Esophagus muscularis mucosa (tissue), 4 donors: Measurements from ENCODE around the gene SLC38A9. TPM values are rescaled to one million over a fixed set of nuclear protein-coding genes. Genes with fewer than 3 reads are reported as not detected.

Experiments used
- DNase-seq: peaks from one replicate; pipeline ENCODE4 v3.0.0-alpha.2; 2017; ENCODE audit errors: extremely low spot score
- H3K27ac ChIP-seq, 4 donors: fragments of 200-600 bp; sonication (generic); replicated peaks in 1 of 4; 1 replicate in 3 of 4; 2 replicates in 1 of 4; pipeline ENCODE4 v1.5.1; 2016 to 2019; ENCODE audit warnings: mild to moderate bottlenecking in 1 of 4
- H3K27me3 ChIP-seq, 4 donors: fragments of 200-600 bp; sonication (generic); one replicate each; pipeline versions ENCODE4 v1.5.1 to v1.6.0; 2016 to 2019
- H3K36me3 ChIP-seq, 4 donors: fragments of 200-600 bp; sonication (generic); one replicate each; pipeline ENCODE4 v1.5.1; 2016 to 2019
- H3K4me1 ChIP-seq, 4 donors: fragments of 200-600 bp; sonication (generic); one replicate each; pipeline ENCODE4 v1.5.1; 2016 to 2019
- H3K4me3 ChIP-seq, 4 donors: fragments of 200-600 bp; sonication (generic); 1 replicate in 2 of 4; 2 replicates in 2 of 4; pipeline ENCODE4 v1.5.1; 2016 to 2019; ENCODE audit warnings: mild to moderate bottlenecking in 4 of 4, moderate library complexity in 1 of 4
- H3K9me3 ChIP-seq, 4 donors: fragments of 200-600 bp; sonication (generic); 1 replicate in 3 of 4; 2 replicates in 1 of 4; pipeline ENCODE4 v1.5.1; 2016 to 2019
- EP300 ChIP-seq: sonication (generic); formaldehyde crosslinking; IDR thresholded peaks from one replicate; pipeline ENCODE4 v1.6.1; 2017; ENCODE audit warnings: antibody characterized with exemption
- POLR2A ChIP-seq: fragments of 450-650 bp; IDR thresholded peaks from one replicate; pipeline ENCODE4 v1.6.1; 2017; ENCODE audit warnings: antibody characterized with exemption, moderate library complexity, mild to moderate bottlenecking, low read depth
- POLR2AphosphoS5 ChIP-seq, 2 donors: sonication (generic); formaldehyde crosslinking; IDR thresholded peaks; one replicate each; pipeline ENCODE4 v1.6.1; 2017; ENCODE audit warnings: antibody characterized with exemption in 2 of 2
- WGBS: methylation state at CpG from one replicate; pipeline ENCODE4 v1.1.5; 2018; 5-methylcytosine and 5-hydroxymethylcytosine counted together
- intact Hi-C: fragments of 100-400 bp; cut with DNase I; formaldehyde crosslinking; loops from one replicate; pipeline ENCODE4 v1.15.1; 2023
- total RNA-seq, 4 donors: library from RNA; depleted of rRNA; stranded (reverse); fragments of >200 nt; gene quantifications; one replicate each; pipeline versions ENCODE4 v1.1.0 to v1.2.1, GENCODE V29; 2016
- TF ChIP-seq, protein P1 (sequence below), 3 experiments: fragments of 200-600 bp in 2 of 3; fragments of 450-650 bp in 1 of 3; sonication (generic) in 2 of 3; IDR thresholded peaks; one replicate each; pipeline ENCODE4 v1.5.1; 2017 to 2019; ENCODE audit warnings: antibody characterized with exemption in 3 of 3, mild to moderate bottlenecking in 2 of 3, moderate library complexity in 1 of 3

The SLC38A9 gene
- total RNA-seq, 4 donors from 2014 or later, result 10.0 to 12.3 (median 11.0) TPM

DNA sequence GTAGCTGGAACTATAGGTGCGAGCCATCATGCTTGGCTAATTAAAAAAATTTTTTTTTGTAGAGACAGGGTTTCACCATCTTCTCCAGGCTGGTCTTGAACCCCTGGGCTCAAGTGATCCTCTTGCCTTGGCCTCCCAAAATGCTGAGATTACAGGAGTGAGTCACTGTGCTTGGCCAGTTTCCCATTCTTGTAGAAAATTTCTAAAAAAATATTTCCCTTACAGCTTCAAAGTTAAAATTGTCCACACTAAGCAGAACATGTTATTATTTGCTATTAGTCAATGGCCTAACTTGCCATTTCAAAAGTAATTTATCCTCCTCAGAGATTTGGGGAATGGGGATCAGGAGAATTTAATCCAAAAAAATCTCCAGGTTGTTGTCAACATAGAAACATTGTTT, 40.1 kb downstream of the SLC38A9 start:
- Histone ChIP-seq H3K4me3 (no peak overlapping the region), H3K27ac (peak overlapping the region in 3 of 4 donors; percentile 1 to 30 (median 1)), H3K36me3 (no peaks in the 10 kb centered on the region), H3K27me3 (no peaks in the 10 kb centered on the region), H3K4me1 (peaks cover 11 to 49% (median 37%) of the 10 kb centered on the region in 4 donors), H3K9me3 (no peaks in the 10 kb centered on the region)
- TF ChIP-seq POLR2AphosphoS5 (IDR thresholded peaks at IDR 0.05) (no peak), POLR2A (no peak), EP300 (no peak)
- TF ChIP-seq, protein P1, sequence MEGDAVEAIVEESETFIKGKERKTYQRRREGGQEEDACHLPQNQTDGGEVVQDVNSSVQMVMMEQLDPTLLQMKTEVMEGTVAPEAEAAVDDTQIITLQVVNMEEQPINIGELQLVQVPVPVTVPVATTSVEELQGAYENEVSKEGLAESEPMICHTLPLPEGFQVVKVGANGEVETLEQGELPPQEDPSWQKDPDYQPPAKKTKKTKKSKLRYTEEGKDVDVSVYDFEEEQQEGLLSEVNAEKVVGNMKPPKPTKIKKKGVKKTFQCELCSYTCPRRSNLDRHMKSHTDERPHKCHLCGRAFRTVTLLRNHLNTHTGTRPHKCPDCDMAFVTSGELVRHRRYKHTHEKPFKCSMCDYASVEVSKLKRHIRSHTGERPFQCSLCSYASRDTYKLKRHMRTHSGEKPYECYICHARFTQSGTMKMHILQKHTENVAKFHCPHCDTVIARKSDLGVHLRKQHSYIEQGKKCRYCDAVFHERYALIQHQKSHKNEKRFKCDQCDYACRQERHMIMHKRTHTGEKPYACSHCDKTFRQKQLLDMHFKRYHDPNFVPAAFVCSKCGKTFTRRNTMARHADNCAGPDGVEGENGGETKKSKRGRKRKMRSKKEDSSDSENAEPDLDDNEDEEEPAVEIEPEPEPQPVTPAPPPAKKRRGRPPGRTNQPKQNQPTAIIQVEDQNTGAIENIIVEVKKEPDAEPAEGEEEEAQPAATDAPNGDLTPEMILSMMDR (IDR thresholded peaks at IDR 0.05), result no peak
- intact Hi-C loops, result no loop called here
- WGBS, result 89% methylated on average over 1 of the region's 1 CpG
- DNase-seq, result no peak

DNA sequence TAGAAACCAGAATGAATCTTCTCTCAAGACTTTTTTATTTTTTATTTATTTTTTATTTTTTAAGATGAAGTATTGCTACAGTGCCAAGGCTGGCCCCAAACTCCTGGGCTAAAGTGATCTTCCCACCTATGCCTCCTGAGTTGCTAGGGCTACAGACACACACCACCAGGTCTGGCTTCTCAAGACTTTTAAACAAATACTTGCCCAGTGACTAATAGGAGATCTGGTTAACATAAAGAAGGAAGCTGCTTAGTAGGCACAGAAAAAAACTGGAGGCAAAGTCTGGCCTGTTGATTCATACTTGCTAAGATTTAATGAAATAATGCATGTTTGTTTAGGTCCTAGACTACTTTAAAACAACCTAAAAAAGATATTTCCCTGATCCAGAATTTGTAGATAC, 43.8 kb downstream of the SLC38A9 start:
- peaks cover 0 to 14% (median 6%) of the 10 kb centered on the region in 4 donors for H3K36me3 ChIP-seq
- H3K4me1 ChIP-seq, result peaks cover 6 to 34% (median 27%) of the 10 kb centered on the region in 4 donors
- H3K27me3 ChIP-seq, result no peaks in the 10 kb centered on the region
- H3K27ac ChIP-seq, result peak overlapping the region; percentile 36 to 59 (median 44)
- no peak overlapping the region for H3K4me3 ChIP-seq
- intact Hi-C loops, result no loop called here
- DNase-seq, result no peak
- TF ChIP-seq POLR2AphosphoS5 (IDR thresholded peaks at IDR 0.05) (peak in 1 of 2 donors; percentile 62), POLR2A (no peak)
- H3K9me3 ChIP-seq, result no peaks in the 10 kb centered on the region

DNA sequence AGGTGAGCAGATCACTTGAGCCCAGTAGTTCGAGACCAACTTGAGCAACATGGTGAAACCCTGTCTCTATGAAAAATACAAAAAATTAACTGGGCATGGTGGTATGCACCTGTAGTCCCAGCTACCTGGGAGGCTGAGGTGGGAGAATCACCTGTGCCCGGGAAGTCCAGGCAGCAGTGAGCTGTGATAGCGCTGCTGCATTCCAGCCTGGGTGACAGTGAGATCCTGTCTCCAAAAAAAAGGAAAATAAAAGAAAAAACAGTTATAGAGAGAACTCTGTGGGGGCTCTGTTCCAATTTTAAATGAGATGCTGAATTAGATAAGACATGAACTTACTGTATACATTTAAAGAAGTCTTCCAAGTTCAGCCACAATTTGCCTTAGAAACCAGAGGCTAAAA, 44.2 kb downstream of the SLC38A9 start:
- Histone ChIP-seq H3K27ac (peak overlapping the region; percentile 17 to 59 (median 44)), H3K36me3 (peaks cover 0 to 17% (median 9%) of the 10 kb centered on the region in 4 donors), H3K27me3 (no peaks in the 10 kb centered on the region), H3K4me1 (peaks cover 6 to 34% (median 25%) of the 10 kb centered on the region in 4 donors), H3K4me3 (no peak overlapping the region), H3K9me3 (no peaks in the 10 kb centered on the region)
- 95% methylated on average over 3 of the region's 3 CpGs for WGBS
- no peak for DNase-seq
- TF ChIP-seq EP300 (no peak), POLR2A (no peak), POLR2AphosphoS5 (IDR thresholded peaks at IDR 0.05) (no peak)
- TF ChIP-seq, protein P1 (IDR thresholded peaks at IDR 0.05), result no peak
- intact Hi-C loops, result no loop called here

DNA sequence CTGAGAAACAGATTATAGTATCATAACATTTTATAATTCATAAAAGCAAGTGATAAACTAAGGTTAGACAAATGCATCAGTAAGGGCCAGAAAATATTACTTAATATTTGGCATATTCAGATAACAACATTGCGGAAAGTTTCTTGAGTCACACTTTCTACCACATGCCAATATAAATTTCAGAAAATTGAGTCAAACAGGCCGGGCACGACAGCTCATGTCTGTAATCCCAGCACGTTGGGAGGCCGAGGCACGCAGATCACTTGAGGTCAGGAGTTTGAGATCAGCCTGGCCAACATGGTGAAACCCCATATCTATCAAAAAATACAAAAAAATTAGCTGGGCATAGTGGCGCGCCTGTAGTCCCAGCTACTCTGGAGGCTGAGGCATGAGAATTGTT, 47.1 kb downstream of the SLC38A9 start:
- TF ChIP-seq POLR2A (no peak), POLR2AphosphoS5 (IDR thresholded peaks at IDR 0.05) (no peak), EP300 (no peak)
- TF ChIP-seq, protein P1 (IDR thresholded peaks at IDR 0.05), result no peak
- no peak for DNase-seq
- intact Hi-C loops, result no loop called here

DNA sequence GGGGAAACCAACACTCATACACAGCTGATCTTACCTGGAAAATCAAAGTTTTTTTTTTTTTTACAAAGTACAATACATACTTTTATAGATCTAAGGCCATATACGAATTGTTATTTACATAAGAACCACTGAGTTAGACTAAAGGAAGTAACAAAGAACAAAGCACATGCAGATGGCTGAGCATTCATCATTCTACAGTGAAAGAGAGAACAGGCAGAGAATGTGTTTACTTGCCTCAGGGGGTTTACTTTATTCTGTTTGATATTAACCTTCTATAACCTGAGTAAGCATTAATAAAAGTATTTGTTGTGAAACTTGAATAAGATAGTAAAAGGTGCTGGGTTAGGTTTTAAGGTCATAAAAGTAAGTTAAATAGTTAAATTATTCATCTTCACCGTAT, 54.7 kb downstream of the SLC38A9 start:
- Histone ChIP-seq H3K9me3 (no peaks in the 10 kb centered on the region), H3K27me3 (no peaks in the 10 kb centered on the region), H3K4me3 (no peak overlapping the region), H3K27ac (no peak overlapping the region), H3K36me3 (peaks cover 0 to 19% (median 1%) of the 10 kb centered on the region in 4 donors), H3K4me1 (no peaks in the 10 kb centered on the region)
- DNase-seq, result no peak
- TF ChIP-seq EP300 (no peak), POLR2AphosphoS5 (IDR thresholded peaks at IDR 0.05) (no peak), POLR2A (no peak)
- TF ChIP-seq, protein P1 (IDR thresholded peaks at IDR 0.05), result no peak
- intact Hi-C loops, result no loop called here
- WGBS, result 69% methylated on average over 2 of the region's 2 CpGs

More for the DNA sequence above, 47.1 kb downstream of the SLC38A9 start:
- Histone ChIP-seq H3K36me3 (peaks cover 0 to 30% (median 10%) of the 10 kb centered on the region in 4 donors), H3K4me3 (no peak overlapping the region), H3K9me3 (no peaks in the 10 kb centered on the region), H3K27ac (no peak overlapping the region), H3K4me1 (peaks cover 6 to 20% (median 14%) of the 10 kb centered on the region in 4 donors), H3K27me3 (no peaks in the 10 kb centered on the region)
- 78% methylated on average over 8 of the region's 8 CpGs for WGBS
